Measurements from ENCODE around the gene P2RX4. TPM values are rescaled to one million over a fixed set of nuclear protein-coding genes. Genes with fewer than 3 reads are reported as not detected.
"Not testable (repeated sequence)": the region's sequence is repeated elsewhere in the genome, so short reads cannot be mapped to it uniquely, and the experiment has no call there.

Gene P2RX4
- total RNA-seq, 2 experiments from 2014 or later = 10.8 to 17.7 TPM

GRCh38 chr12:121203482-121203881 is 6.4 kb upstream of the P2RX4 start:
- CTCF ChIA-PET (ENCODE audit: unreplicated experiment) = no interaction called here
- Histone ChIP-seq H3K27ac (ENCODE audit: low read depth, low read length, poor library complexity, severe bottlenecking) (no peak overlapping the region), H3K9me2 (ENCODE audit: insufficient read depth, low read length) (no peaks in the 10 kb centered on the region), H3K9me3 (ENCODE audit: low read length) (no peaks in the 10 kb centered on the region), H3K79me2 (ENCODE audit: insufficient read depth, low read depth, low read length) (no peaks in the 10 kb centered on the region), H3K4me1 (ENCODE audit: insufficient read depth, low read length, poor library complexity, severe bottlenecking) (no peaks in the 10 kb centered on the region), H3K4me2 (ENCODE audit: low read length) (no peak overlapping the region), H4K20me1 (ENCODE audit: insufficient read depth, low read length) (no peaks in the 10 kb centered on the region), H2AFZ (ENCODE audit: low read length) (no peak overlapping the region), H3K4me3 (ENCODE audit: low read depth, low read length, poor library complexity, severe bottlenecking) (no peak overlapping the region), H3K36me3 (ENCODE audit: insufficient read depth, low read length) (no peaks in the 10 kb centered on the region)
- no peak for DNase-seq (ENCODE audit: low spot score)
- POLR2A ChIA-PET = interaction anchor here (0.6 kb wide), 1 partner anchor 181 kb away, joined by 6 read pairs; no protein-coding TSS in a partner anchor
- no peak for TF ChIP-seq CTCF (conservative IDR thresholded peaks at IDR 0.05; ENCODE audit: low read length)
- TF ChIP-seq EZH2phosphoT487 (IDR thresholded peaks at IDR 0.05; ENCODE audit: borderline replicate concordance, low read depth, low read length) = no peak
- intact Hi-C loops (cut with micrococcal nuclease; ENCODE audit: unreplicated experiment) = no loop called here
- BruUV-seq (replicated peaks) = no TSS peak

- Histone ChIP-seq H3K4me1 (ENCODE audit: insufficient read depth, low read length, poor library complexity, severe bottlenecking) (peaks cover 5% of the 10 kb centered on the region), H3K36me3 (ENCODE audit: insufficient read depth, low read length) (no peaks in the 10 kb centered on the region), H3K79me2 (ENCODE audit: insufficient read depth, low read depth, low read length) (no peaks in the 10 kb centered on the region), H3K9me3 (ENCODE audit: low read length) (no peaks in the 10 kb centered on the region), H3K27ac (ENCODE audit: low read depth, low read length, poor library complexity, severe bottlenecking) (no peak overlapping the region), H2AFZ (ENCODE audit: low read length) (no peak overlapping the region), H3K4me2 (ENCODE audit: low read length) (no peak overlapping the region), H4K20me1 (ENCODE audit: insufficient read depth, low read length) (no peaks in the 10 kb centered on the region), H3K9me2 (ENCODE audit: insufficient read depth, low read length) (no peaks in the 10 kb centered on the region), H3K4me3 (ENCODE audit: low read depth, low read length, poor library complexity, severe bottlenecking) (no peak overlapping the region)
- CTCF ChIA-PET (ENCODE audit: unreplicated experiment) = no interaction called here
- no peak for TF ChIP-seq CTCF (conservative IDR thresholded peaks at IDR 0.05; ENCODE audit: low read length)
- no peak for TF ChIP-seq EZH2phosphoT487 (IDR thresholded peaks at IDR 0.05; ENCODE audit: borderline replicate concordance, low read depth, low read length)
- no TSS peak for BruUV-seq (replicated peaks)
- intact Hi-C loops (cut with micrococcal nuclease; ENCODE audit: unreplicated experiment) = loop anchor here (5.0 kb wide), 1 partner anchor 93 kb away; no protein-coding TSS in a partner anchor
- no peak for DNase-seq (ENCODE audit: low spot score)
- POLR2A ChIA-PET = no interaction called here
Measured at GRCh38 chr12:121205491-121205890, 4.4 kb upstream of the P2RX4 start.

GRCh38 chr12:121208571-121208970 is 1.4 kb upstream of the P2RX4 start:
- H4K20me1 ChIP-seq (ENCODE audit: insufficient read depth, low read length); H2AFZ ChIP-seq (ENCODE audit: low read length); H3K36me3 ChIP-seq (ENCODE audit: insufficient read depth, low read length); DNase-seq (ENCODE audit: low spot score); CTCF ChIA-PET (ENCODE audit: unreplicated experiment); H3K27ac ChIP-seq (ENCODE audit: low read depth, low read length, poor library complexity, severe bottlenecking); H3K4me3 ChIP-seq (ENCODE audit: low read depth, low read length, poor library complexity, severe bottlenecking); H3K4me2 ChIP-seq (ENCODE audit: low read length); H3K9me3 ChIP-seq (ENCODE audit: low read length); H3K79me2 ChIP-seq (ENCODE audit: insufficient read depth, low read depth, low read length); H3K9me2 ChIP-seq (ENCODE audit: insufficient read depth, low read length); BruUV-seq (replicated peaks): not testable (repeated sequence)
- intact Hi-C loops (cut with micrococcal nuclease; ENCODE audit: unreplicated experiment) = loop anchor here (5.0 kb wide), 1 partner anchor 96 kb away; no protein-coding TSS in a partner anchor
- POLR2A ChIA-PET = interaction anchor here (0.6 kb wide), 1 partner anchor 149 kb away, joined by 3 read pairs; no protein-coding TSS in a partner anchor
- peaks cover 10% of the 10 kb centered on the region for H3K4me1 ChIP-seq (ENCODE audit: insufficient read depth, low read length, poor library complexity, severe bottlenecking)
